HG02852 (cell line): ENCODE results near the gene RGS19.

Experiments
- ATAC-seq: cut with Tn5 transposase; IDR thresholded peaks from one replicate; pipeline ENCODE4 v1.9.1; 2021; ENCODE audit warnings: mild to moderate bottlenecking, moderate library complexity; ENCODE audit not compliant: unreplicated experiment

RGS19 gene

DNA sequence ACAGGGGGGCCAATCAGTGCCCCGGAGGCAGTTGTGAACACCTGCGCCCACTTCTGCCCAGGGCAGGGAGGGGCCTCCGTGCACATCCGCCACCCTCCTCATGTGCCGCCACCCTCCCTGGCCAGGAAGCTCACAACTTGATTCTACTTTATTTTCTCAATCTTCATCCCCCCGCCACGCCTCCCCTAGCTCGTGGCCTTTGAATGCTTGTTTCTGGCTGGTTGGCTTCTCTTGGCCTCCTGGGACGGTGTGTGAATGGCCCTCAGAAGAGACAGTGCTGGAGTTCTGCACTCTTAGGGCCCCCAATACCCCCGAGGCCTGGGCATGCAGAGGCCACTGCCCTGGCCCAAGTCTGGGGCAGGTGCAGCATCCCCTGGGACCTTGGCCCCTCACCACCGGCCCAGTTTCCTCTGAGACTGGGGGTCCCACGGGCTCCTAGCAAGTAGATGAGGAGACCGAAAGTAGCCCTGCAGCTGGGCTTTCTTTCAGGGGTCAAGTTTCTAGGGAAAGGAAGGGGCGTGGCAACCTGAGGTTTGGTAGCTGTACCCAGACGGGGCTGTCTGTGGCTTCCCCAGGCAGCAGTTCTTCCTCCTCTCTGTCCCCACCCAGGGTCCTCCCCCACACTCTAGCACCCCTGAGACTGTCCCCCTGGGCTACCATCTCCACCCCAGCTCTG, 1.3 kb downstream of the RGS19 start:
- ATAC-seq: no peak

DNA sequence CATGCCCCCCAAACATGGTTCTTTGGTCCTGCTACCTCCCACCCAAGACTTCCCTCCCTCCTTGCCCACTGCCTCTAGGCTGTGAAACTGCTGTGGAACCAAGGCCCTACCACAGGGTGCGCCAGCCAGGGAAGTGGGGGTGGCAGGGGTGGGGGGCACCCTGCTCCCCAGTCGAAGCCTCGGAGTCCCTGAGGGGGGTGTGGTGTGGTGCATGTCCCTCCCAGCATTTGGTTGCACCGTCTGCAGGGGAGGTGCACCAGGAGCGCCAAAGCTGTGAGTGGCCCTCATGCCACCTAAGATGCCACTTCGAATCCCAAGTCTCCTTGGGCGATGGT, 1.8 kb downstream of the RGS19 start:
- ATAC-seq: no peak

DNA sequence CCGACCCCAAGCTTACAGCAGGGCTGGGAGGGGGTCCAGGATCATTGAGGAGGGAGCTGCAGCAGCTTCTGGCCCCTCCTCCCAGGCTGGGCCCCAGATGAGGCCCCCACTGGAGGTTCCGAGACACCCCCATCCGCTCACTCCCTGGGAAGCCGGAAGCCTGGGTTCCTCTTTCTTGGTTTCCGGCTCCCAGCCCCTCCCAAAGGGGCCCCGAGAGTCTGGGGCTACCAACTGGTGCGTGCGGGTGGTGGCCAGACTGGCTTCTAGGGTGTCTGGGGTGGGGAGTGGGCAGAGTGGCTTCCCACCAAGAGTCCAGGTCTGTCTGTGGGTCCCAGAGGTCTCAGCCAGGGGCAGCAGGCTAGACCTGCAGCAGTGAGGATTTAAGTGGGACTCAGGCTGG, 2.2 kb downstream of the RGS19 start:
- ATAC-seq: no peak

DNA sequence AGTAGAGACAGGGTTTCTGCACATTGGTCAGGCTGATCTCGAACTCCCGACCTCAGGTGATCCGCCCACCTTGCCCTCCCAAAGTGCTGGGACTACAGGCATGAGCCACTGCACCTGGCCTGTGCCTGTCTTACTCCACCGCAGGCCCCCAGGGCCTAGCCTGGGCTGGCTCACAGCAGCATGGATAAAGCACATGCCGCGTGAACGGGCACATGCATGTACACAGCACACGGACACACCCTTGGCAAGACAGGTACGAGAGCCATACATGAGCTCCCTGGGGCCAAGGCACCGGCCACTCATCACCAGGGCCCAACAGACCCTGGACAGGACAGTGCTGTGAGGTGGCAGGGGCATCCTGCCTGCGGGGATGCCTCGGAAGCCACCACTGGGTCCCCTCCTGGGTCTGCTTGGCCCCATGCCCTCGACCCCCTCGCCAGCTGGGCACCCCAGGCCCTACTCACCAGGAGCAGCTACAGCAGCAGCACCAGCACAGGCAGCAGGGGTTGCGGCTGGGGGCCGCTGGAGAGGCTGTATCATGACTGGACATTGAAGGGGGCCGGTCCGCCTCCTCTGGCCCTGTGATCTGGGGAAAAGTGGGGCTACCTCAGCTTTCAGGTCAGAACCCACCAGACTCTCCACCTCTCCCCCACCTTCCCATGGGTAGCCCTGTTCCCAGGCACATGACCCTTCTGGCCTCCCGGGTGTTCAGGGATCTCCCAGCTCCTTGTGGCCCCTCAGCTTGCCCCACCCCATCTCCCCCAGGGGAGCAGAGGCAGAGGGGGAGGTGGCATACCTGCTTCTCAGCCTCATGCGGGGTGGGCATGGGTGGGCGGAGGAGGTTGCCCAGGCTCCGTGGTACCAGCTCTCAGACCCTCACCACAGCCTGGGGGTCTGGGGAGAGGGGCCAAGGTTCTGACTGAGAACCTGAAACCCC, 3.0 kb downstream of the RGS19 start:
- no peak for ATAC-seq

DNA sequence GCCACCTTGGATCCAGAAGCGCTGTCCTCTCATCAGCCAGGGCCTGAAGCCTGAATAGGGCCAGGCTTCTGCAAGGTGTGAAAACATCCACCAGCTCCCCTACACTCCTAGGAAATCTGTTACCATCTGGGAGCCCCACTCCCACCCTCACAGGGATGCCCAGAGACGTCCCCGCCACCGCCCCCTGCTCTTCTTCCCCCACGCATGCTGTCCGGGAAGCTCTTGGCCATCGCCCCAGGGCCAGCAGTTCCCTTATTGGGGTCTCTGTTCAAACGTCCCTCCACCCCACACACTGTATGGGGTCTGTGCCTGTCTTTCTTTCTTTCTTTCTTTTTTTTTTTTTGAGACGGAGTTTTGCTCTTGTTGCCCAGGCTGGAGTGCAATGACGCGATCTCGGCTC, 3.8 kb downstream of the RGS19 start:
- ATAC-seq: no peak

DNA sequence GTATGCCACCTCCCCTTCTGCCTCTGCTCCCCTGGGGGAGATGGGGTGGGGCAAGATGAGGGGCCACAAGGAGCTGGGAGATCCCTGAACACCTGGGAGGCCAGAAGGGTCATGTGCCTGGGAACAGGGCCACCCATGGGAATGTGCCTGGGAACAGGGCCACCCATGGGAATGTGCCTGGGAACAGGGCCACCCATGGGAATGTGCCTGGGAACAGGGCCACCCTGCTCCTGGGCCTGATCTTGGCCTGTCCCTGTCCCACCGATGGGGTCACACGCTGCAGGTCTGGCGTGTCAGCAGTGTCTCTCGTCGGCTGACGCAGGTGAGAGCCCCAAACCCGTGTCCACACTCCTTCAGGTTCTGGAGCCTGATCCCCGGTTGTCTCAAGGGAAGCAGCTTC, 4.4 kb downstream of the RGS19 start:
- ATAC-seq: no peak

DNA sequence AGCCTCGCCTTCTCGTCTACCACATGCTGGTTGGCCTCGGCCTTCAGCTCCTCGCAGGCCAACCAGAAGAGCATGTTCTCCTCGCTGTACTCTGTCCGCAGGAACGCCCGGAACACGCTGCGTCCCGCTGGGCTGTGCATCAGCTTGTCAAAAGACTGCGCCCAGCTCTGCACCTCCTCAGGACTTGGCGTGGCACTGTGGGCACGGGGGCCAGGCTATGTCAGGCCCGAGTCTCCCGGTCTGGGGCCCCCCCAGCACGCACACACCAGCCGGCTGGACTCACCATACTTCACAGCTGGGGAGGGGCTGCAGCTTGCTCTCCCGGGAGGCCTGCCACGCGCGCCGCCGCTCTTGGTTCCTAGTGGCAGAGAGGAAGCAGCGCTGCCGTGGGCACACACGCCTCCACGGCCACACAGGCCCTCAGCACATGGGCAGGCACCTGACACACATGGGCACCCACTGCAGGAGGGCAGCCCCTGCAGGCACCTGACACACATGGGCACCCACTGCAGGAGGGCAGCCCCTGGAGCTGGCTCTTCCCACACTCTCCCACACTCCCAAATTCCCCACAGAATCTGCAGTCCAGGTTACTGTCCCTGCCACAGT, 5.0 kb downstream of the RGS19 start:
- no peak for ATAC-seq

DNA sequence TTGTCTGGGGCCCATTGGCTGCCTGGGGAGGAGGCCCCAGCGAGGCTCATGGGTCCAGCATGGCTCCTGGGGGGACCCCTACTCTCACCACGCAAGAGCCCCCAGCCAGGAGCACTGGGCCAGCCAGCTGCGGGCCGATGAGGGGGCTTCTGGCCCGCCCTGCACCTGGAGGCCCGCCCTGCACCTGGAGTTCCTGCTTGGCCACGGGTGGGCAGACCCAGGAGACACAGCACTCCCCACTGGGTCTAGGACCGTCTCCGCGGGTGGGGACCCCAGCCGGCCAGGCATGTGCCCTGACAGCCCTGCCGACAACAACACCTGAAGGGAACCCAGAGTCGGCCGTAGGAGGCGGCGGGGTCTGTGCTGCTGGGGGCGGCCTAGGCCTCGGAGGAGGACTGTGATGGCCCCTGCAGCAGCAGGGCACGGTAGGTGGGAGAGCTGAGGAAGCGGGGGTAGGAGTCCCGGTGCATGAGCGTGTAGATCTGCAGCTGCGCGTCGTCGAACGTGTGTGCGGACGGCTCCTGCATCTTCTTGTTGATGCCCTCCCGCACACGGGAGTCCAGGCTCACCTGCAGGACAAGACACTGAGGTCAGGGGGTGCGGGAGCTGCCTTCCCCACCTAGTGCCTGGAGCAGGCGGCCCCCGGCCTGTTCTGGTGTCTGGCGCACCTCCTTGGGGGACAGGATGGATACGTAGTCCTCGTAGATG, 5.7 kb downstream of the RGS19 start:
- ATAC-seq: no peak

DNA sequence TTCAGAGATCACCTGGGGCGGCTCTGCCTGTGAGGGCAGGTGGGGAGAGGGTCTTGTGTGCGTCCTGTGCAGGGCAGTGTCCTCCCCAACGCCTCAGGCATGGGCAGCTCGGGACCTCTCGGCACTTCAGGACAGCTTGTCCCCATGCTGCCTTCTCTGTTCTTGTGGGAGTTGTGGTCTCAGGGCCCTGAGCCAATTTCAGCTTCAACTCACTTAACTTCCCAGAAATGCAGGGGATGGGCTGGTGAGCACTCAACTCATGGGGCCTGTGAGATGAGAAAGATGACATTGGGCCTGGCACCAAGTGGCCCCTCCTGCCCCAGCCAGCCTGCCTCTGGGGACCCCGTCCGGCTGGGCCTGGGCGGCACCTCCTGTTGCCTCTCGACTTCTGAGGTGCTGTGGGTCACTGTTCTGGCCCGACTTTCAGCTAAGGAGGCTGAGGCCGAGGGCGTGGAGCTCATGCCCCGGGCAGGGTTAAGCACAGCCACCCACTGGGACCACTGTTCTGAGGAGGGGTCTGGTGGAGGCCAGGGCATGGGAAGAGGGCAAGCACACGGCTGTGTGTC, 6.7 kb downstream of the RGS19 start:
- ATAC-seq: no peak

DNA sequence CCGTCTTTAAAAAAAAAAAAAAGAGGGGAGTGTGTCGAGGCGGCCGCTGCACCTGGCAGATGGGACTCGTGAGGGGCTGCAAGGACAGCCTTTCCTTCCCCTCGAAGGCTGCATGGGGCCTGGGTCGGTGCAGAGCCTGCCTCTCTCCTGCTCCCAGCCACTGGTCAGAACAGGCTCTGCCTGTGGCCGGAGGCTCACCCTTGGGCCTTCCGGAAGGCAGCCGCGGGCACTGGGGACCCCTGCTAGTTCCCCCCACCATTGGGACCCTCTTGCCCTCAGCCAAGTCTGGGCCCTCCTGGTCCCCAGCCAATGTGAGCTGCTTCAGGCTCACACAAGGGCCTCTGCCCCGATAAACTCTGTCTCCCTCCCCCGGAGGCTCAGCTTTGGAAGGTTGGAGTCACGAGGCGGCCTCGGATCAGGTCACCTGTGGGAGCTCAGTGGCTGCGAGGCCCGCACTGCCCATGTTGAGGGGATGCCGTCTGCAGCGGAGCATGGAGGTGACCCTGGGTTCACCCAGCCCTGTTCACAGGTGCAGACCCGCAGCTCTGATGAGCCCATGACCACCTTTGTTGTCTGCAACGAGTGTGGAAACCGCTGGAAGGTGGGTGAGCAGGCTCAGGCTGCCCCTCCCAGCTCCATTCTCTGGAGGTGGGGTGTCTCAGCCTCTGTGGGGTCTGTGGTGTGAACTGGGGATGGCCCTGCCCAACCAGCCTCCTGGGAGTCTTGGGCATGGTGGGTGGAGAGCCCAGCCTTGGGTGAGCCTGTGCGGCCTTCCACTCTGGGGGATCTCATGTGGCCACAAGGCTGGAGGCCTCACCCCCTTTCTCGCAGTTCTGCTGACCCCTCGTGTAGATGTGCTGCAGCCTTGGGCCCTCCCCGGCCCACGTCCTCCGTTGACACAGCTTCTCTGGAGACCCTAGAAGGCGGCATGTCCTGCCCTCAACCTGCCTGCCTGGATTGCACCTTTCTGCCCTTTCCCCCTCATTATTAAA, 7.7 kb downstream of the RGS19 start:
- ATAC-seq: no peak

DNA sequence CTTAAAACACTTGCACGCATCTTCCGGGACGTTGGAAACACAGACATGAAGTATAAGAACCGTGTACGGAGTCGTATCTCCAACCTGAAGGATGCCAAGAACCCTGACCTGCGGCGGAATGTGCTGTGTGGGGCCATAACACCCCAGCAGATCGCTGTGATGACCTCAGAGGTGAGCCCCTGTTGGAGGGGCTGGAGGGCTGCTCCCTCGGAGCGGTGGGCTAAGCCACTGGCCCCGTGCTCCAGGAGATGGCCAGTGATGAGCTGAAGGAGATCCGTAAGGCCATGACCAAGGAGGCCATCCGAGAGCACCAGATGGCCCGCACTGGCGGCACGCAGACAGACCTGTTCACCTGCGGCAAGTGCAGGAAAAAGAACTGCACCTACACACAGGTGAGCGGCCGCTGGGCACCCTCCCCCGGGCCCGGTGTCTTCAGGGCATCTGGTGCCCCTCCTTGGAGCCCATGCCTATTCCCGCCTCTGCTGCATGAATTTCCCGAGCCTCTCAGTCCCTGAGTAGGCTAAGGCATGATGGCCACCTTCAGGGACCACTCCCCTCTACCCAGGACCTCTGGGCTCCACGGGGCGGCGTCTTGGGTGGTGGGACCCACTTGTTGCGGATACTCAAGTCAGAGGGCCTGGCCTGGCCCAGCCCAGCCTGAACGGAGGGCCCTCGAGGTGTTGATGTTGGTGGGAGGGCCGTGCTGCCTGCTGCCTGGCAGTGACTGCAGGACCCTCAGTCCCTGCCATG, 8.9 kb downstream of the RGS19 start:
- no peak for ATAC-seq

DNA sequence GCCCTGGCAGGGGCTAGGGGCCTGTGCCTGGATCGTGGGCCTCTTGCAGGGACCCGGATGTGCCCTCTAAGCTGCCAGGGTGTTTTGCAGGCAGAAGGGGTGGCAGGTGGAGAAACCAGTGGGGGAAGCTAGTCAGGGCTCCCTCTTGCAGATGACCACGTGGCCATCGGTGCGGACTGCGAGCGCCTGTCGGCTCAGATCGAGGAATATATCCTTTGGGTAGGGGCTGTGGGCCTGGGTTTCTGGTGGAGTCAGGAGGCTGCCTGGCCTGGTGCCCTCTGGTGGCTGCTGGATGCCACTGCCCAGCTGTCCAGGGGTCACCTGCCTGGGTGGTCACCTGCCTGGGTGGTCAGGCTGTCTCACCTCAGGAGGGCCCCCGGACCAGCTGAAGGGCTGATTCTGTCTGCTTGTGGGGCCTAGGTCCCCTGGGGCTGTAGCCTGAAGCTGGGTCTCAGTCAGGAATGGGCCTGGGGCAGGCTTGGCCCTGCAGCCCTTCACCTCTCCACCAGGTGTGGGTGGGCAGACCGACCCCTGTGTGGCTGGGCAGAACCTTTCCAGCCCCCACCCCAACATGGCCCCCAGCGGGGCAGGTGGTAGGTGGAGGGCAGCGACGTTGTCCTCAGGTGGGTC, 9.6 kb downstream of the RGS19 start:
- no peak for ATAC-seq

DNA sequence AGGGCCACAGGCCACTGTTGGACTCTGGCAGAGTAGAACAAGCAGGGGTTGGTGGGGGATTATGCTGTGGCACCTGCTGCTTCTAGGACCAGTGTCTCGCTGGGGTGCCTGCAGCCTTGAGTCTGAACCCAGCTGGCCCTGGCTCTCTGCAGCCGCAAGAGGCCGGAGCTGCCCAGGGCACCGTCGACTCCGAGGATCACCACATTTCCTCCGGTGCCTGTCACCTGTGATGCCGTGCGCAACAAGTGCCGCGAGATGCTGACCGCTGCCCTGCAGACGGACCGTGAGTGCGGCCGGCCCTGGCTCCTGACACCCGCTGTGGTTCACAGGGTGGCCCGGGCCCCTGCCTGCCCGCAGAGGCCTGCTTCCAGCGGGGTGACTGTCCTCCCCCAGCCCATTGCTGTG, 10.1 kb downstream of the RGS19 start:
- ATAC-seq: no peak

DNA sequence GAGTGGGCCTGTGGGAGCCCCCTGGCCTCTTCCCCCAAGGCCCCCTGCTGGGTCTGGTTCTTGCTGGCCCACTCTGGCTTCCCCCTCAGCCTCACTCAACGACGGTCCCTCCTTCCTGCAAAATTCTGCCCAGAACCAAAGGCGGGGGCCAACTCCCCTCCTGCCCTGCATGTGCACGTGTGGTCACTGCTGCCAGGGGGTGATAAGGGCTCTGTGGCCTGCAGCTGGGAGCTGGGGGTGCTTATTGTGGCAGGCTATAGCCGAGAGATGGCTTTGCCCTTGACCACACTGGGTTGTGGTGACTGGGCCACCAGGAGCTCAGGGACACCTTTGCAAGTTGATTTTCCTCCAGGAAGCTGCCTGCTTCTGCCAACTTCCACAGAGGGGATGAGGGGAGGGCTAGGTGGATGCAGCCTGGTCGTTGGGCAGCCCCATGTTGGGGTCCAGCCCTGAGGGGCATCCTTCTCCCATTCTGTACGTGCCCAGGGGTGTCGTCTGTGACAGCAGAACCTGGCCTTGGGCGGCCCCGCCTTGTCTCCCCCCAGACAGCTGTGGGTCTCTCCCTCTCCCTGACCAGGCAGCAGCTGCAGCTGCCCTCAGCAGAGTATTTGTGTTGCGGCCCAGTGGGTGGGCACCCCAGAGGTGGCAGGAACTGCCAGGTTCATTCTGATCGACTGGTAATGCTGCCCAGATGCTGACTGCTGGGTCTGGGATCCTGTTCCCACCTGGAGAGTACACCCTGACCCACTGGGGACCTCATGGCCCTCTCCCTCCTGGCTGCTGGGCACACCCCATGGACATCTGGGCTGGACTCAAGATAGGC, 10.7 kb downstream of the RGS19 start:
- ATAC-seq: no peak

DNA sequence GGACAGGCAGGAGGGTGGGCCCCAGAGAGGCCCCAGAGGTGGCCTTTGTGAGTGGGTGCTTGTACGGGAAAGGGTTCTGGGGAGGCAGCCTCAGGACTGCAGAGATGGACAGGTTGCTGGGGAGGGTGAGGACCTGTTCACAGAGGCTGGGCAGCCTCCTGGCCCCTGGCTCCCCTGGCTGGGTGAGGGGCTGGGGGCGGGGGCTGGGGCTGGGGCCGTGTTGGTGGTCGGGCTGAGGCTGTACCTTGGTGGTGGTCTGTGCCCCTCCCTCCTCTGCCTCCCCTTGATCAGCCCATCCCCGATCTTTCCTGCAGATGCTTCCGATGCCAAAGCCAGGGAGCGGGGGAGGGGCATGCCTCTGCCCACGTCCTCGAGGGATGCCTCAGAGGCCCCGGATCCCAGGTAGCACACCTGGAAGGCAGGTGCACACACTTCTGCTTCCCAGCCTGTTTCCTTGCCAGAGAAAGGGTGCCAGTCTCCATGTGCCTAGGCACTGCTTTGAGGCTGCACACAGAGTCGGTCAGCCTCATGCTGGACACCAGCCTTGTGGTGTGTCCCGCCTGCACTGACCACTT, 11.5 kb downstream of the RGS19 start:
- no peak for ATAC-seq

DNA sequence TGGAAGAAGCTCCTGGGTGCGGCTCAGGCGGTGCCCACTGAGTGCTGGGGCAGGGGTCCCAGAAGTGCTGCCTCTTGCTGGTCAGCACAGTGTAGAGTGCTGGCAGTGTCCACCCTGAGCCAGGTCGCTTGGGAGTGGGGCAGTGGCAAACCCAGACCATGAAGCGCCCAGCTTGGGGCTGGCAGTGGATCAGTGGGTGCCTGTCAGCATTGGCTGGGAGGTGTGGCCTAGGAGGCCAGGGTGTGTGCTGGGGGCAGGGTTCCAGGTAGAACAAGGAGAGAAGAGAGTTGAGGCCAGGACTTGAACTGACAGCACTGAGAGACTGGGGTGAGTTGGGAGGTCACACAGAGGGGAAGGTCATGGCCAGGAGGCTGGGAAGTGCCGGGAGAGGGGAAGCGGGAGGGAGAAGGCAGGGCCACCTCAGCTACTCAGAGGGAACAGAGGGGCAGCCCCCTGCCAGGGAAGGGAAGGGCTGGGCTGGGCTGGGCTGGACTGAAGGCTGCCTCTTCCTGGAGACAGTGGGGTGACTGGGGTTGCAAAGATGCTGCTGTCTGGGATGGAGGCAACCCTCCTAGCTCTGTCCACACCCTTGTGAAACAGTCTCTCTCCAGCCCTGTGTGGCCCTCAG, 12.2 kb downstream of the RGS19 start:
- ATAC-seq: no peak

DNA sequence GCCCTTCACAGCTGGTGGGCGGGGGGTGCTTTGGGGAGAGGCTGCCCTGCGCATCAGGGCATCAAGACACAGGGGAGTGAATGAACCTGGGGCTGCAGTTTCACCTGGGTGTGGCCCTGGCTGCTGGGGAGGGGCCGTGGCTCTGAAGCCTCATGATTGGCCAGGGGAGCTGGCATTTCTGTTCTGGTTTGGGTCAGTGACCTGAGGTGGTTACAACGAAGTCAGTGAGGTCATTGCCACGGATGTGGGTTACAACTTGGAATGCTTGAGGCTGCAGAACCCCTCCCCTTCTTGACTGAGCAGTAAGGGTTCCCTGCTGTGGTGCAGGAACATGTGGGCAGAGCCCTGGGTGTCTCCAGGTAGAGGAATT, 13.4 kb downstream of the RGS19 start:
- no peak for ATAC-seq
